ENCODE data around the gene TREML2. TPM values are rescaled to one million over a fixed set of nuclear protein-coding genes. Genes with fewer than 3 reads are reported as not detected.

TREML2 gene
- total and polyA plus RNA-seq, 9 donors = 0.08 to 0.10 TPM; not detected in 7

DNA sequence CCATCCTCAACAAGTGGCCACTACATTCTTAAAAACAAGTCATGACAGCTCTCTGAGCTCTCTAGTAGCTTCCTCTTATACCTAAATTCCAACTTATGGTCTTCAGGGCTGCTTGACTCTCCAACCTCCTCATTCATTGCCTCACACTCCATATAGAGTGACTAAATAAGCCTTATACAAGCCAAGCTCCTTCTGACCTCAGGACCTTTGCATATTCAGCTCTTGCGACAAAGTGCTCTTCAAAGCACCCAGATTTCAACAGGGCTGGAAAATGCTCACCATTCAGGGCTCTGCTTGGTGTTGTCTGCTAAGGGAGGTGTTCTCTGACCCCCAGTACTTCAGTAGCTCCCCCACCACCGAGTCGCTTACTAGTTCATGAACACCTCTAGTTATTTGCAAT lies 3.7 kb downstream of the TREML2 start:
- intact Hi-C loops (cut with DNase I) = no loop called here
- Histone ChIP-seq H3K9me3 (no peaks in the 10 kb centered on the region), H3K36me3 (no peaks in the 10 kb centered on the region), H3K4me1 (ENCODE audit: insufficient read depth) (no peaks in the 10 kb centered on the region), H3K4me3 (no peak overlapping the region), H3K27me3 (no peaks in the 10 kb centered on the region), H3K27ac (no peak overlapping the region)
- no peak for DNase-seq
- WGBS, 3 donors = 90 to 97% (median 95%) methylated on average over 3 of the region's 3 CpGs
- TF ChIP-seq, protein P1, sequence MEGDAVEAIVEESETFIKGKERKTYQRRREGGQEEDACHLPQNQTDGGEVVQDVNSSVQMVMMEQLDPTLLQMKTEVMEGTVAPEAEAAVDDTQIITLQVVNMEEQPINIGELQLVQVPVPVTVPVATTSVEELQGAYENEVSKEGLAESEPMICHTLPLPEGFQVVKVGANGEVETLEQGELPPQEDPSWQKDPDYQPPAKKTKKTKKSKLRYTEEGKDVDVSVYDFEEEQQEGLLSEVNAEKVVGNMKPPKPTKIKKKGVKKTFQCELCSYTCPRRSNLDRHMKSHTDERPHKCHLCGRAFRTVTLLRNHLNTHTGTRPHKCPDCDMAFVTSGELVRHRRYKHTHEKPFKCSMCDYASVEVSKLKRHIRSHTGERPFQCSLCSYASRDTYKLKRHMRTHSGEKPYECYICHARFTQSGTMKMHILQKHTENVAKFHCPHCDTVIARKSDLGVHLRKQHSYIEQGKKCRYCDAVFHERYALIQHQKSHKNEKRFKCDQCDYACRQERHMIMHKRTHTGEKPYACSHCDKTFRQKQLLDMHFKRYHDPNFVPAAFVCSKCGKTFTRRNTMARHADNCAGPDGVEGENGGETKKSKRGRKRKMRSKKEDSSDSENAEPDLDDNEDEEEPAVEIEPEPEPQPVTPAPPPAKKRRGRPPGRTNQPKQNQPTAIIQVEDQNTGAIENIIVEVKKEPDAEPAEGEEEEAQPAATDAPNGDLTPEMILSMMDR (IDR thresholded peaks at IDR 0.05) = no peak
- TF ChIP-seq EP300 (IDR thresholded peaks at IDR 0.05) (no peak), POLR2A (IDR thresholded peaks at IDR 0.05) (no peak)

DNA sequence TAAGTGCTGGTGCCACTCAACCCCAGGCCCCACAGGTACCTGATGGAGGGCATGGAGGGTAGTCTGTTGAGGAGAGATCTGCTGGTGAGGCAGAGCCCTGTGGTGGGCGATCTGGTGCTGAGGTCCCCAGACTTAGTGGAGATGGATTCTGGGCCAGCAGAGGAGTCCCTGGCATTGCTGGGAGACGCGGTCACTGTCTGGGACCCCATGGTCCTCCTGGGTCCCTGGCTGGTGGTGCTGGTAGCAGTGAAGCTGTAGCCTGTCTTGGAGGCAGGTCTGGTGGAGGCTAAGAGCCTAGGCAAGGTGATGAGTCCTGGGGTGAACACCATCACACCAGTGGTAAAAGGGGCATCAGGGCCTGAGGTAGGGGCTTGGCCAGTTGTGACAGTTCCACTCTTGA lies 6.6 kb downstream of the TREML2 start:
- H3K36me3 ChIP-seq = no peaks in the 10 kb centered on the region
- H3K27ac ChIP-seq = no peak overlapping the region
- 93 to 100% (median 96%) methylated on average over 3 of the region's 3 CpGs for WGBS, 3 donors
- no peaks in the 10 kb centered on the region for H3K9me3 ChIP-seq
- no peaks in the 10 kb centered on the region for H3K4me1 ChIP-seq (ENCODE audit: insufficient read depth)
- H3K4me3 ChIP-seq = no peak overlapping the region
- intact Hi-C loops (cut with DNase I) = no loop called here
- no peak for TF ChIP-seq EP300 (IDR thresholded peaks at IDR 0.05)
- no peaks in the 10 kb centered on the region for H3K27me3 ChIP-seq
- DNase-seq = no peak

DNA sequence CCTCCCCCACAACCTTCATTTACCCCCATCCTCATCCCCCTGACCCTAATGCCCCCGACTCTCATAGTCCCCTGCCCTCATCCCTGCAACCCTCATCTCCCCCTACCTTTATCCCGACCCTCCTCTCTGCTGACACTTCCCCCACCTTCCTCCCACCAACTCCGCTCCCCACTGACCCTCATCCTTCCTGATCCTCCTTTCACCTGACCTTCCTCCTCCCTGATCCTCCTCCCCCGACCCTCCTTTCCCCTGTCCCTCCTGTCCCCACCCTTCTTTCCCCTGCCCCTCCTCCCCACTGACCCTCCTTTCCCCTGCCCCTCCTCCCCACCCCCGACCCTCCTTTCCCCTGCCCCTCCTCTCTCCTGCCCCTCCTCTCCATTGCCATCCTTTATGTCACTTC lies 7.1 kb downstream of the TREML2 start:
- Histone ChIP-seq H3K27ac (no peak overlapping the region), H3K27me3 (no peaks in the 10 kb centered on the region), H3K4me3 (no peak overlapping the region), H3K9me3 (no peaks in the 10 kb centered on the region), H3K4me1 (ENCODE audit: insufficient read depth) (no peaks in the 10 kb centered on the region), H3K36me3 (no peaks in the 10 kb centered on the region)
- 50 to 65% (median 53%) methylated on average over 5 of the region's 5 CpGs for WGBS, 3 donors
- intact Hi-C loops (cut with DNase I) = no loop called here
- no peak for DNase-seq
- TF ChIP-seq, protein P1 (IDR thresholded peaks at IDR 0.05) = no peak
- TF ChIP-seq EP300 (IDR thresholded peaks at IDR 0.05) (no peak), POLR2A (IDR thresholded peaks at IDR 0.05) (no peak)

DNA sequence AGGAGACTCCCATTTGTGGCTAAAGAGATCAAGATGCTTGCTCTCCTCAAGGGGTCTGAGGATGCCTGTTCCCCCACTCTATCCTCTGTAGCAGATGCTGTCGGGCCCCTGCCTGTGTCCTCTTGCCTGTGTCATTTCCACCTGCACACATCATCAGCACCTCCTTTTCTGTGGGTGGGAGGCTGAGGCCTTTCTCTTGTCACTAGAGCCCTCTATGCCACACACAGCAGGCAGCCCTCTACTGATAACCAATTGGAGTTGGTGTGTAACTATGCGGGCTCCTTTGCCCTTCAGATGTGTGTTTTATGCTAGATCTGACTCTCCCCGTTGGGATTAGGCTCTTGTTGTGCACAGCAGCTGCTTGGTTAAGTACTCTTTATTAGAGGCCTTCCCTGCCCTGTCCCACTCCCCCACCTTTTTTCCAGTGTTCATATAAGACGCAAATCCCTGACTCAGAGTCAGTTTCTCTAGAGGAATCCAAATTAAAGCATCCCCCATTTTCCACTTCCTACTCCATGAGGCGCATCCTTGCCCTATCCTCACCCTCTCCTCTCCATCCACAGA lies 7.7 kb downstream of the TREML2 start:
- Histone ChIP-seq H3K27ac (no peak overlapping the region), H3K27me3 (no peaks in the 10 kb centered on the region), H3K4me1 (ENCODE audit: insufficient read depth) (no peaks in the 10 kb centered on the region), H3K4me3 (no peak overlapping the region), H3K9me3 (no peaks in the 10 kb centered on the region), H3K36me3 (no peaks in the 10 kb centered on the region)
- no peak for TF ChIP-seq POLR2A (IDR thresholded peaks at IDR 0.05)
- no peak for TF ChIP-seq EP300 (IDR thresholded peaks at IDR 0.05)
- TF ChIP-seq, protein P1 (IDR thresholded peaks at IDR 0.05) = no peak
- WGBS, 3 donors = 54 to 62% (median 58%) methylated on average over 5 of the region's 5 CpGs
- no peak for DNase-seq
- intact Hi-C loops (cut with DNase I) = no loop called here

DNA sequence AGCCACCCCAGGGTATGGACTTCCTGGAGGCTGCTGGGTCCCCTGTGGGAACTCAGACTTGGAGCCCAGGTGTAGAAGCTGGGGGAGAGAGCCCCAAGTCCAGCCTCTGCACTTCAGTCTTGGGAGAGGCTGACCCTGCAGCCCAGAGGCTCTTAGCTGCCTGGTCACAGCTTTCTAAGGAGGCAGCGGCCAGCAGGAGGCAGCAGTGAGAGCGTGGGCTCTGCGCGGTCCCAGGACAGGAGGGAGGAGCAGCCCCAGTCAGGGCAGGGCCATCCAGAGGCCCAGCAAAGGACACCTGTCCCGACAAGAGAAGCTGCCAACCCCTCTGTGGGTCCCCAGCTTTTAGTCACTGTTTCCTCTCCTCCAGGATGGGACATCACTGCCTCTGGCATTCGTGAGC lies 9.4 kb downstream of the TREML2 start:
- TF ChIP-seq, protein P1 (IDR thresholded peaks at IDR 0.05) = no peak
- TF ChIP-seq POLR2A (IDR thresholded peaks at IDR 0.05) (no peak), EP300 (IDR thresholded peaks at IDR 0.05) (no peak)
- Histone ChIP-seq H3K9me3 (no peaks in the 10 kb centered on the region), H3K4me1 (ENCODE audit: insufficient read depth) (no peaks in the 10 kb centered on the region), H3K36me3 (no peaks in the 10 kb centered on the region), H3K27me3 (no peaks in the 10 kb centered on the region), H3K4me3 (no peak overlapping the region), H3K27ac (no peak overlapping the region)
- WGBS, 3 donors = 13 to 24% (median 19%) methylated on average over 6 of the region's 6 CpGs
- intact Hi-C loops (cut with DNase I) = no loop called here
- DNase-seq = no peak
